Stimulated activated CD8-positive, alpha-beta memory T cell treated with anti-CD3 and anti-CD28 coated beads, Interleukin-7, amount 100 ng/mL, for 1 hour (primary cell): ENCODE results near the gene THRAP3.
"Not testable (repeated sequence)": the region's sequence is repeated elsewhere in the genome, so short reads cannot be mapped to it uniquely, and the experiment has no call there.

Experiments
- DNase-seq, 2 donors: peaks; one replicate each; pipeline ENCODE4 v3.0.0-alpha.2; 2020; ENCODE audit warnings: low read depth in 2 of 2

Gene THRAP3

GRCh38 chr1:36223996-36224536, at the start of gene THRAP3:
TSS of gene THRAP3 (plus strand) at chr1:36224443. CDS start at chr1:36282564, 58,121 bp downstream.
- peak; percentile 98 to 99 for DNase-seq

DNA sequence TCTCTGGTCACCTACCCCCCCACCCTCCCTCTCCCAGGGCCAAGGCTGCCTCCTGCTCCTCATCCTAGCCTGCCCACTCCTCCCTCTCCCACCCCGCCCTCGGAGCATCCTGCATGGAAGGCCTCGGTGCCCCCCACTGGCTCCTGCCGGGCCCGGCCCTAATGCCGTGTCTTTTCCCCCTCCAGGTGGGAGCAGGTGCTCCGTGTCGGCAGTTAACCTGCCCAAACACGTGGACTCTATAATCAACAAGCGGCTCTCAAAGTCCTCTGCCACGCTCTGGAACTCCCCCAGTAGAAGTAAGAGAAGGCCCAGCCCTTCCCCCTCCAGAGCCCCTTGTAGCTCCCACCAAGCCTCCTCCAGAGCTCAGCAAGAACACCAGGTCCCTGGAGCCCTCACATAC, 49.5 kb upstream of the THRAP3 start:
- DNase-seq = no peak

DNA sequence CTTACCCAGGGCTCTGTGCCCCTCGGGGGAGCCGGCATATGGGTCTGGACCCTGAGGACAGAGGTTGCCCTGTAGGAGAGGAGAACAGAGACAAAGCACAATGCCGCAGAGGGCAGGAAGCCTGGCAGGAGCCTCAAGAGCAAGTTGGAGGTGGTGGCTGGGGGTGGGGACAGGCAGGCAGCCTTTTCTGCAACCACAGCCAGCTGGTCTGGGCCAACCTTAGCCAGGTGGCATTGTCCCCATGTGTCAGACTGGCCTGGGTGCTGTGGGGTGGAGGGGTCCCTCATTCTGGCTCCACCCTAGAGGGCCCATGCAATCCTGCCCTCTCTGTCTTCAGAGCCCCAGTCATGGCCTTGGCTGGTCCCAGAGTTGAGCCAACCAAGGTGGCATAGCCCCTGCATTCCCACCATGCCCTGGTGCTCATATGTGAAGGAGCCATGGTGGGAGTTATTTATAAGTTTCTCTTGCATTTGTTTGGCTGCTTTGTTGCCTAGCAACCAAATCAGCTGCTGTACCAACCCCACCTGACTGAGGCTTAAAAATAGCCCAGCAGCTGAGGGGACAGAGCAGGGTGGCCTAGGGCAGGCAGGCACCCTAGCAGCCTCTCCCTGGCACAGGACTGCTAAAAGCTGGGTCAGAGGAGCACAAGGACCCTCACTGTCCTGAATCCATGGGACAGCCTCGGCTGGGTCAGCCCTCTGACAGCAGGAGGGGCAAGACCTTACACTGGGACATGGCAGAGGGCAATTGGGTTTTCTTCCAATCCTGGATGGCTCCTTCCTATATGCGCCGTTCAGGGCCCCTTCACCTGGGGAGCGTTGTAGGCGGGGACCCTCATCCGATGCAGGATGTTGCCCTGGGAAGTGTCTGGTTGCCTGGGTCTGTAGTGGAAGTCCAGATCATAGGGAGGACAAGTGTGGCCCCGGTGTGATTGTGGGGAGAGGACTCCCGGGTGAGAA, 48.8 kb upstream of the THRAP3 start:
- DNase-seq = no peak

DNA sequence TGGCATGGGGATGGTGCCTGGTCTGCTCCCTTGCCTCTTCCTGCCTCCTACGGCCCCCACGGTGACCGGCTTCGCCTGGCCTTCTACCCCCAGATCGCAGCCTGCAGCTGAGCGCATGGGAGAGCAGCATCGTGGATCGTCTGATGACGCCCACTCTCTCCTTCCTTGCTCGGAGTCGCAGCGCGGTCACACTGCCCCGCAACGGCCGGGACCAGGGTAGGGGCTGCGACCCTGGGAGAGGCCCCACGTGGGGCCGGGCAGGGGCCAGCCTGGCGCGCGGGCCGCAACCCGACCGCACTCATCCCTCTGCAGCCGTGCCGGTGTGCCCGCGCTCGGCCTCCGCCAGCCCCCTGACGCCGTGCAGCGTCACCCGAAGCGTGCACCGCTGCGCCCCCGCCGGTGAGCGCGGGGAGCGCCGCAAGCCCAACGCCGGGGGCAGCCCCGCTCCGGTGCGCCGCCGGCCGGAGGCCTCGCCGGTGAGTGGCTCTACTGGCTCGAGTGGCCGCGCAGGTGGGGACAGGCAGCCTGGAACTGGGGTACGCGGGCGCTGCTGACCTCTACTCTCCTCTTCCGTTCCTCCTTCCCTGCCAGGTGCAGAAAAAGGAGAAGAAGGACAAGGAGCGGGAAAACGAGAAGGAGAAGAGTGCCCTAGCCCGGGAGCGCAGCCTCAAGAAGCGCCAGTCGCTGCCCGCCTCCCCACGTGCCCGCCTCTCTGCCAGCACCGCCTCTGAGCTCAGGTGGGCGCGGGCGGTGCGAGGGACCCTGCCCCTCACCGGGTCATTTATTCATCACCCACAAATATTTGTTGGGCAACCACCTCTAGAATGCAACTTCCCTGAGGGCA, 47.9 kb upstream of the THRAP3 start:
- no peak for DNase-seq

GRCh38 chr1:36177589-36178431, 46.4 kb upstream of the THRAP3 start:
- DNase-seq = no peak

DNA sequence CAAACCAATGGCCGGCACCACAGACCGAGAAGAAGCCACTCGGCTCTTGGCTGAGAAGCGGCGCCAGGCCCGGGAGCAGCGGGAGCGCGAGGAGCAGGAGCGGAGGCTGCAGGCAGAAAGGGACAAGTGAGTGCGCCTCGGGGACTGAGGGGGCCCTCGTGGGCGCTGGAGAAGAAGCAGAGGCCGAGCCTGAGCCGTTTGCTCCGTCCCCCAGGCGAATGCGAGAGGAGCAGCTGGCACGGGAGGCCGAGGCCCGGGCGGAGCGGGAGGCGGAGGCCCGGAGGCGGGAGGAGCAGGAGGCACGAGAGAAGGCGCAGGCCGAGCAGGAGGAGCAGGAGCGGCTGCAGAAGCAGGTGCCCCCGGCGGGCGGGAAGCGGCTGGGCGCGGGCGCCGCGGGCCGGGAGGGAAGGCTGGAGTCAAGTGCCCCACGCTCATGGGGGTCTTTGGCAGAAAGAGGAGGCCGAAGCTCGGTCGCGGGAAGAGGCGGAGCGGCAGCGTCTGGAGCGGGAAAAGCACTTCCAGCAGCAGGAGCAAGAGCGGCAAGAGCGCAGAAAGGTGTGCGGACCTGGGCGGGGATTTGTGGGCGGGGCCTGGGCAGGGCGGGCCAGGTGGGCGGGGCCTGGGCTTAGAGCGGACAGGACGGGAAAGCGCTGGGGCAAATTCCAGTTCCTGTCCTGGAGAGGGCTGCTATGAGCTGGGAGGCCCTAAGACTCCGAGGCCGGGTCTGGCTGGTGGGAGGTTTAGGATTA, 45.6 kb upstream of the THRAP3 start:
- DNase-seq = no peak

DNA sequence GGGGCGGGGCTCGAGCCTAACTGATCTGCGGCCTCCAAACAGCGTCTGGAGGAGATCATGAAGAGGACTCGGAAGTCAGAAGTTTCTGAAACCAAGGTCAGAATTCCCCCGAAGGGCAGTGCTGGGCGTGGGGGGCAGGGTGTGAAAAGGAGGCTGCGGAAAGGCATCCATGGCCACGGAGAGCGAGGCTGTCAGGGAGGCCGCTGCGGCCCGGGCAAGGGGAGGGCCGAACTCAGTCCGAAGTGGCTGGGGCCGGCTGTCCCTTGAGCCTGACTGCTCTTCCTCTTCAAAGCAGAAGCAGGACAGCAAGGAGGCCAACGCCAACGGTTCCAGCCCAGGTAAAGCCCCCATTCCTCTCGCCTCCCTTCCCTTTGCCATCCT, 45.0 kb upstream of the THRAP3 start:
- DNase-seq = no peak

DNA sequence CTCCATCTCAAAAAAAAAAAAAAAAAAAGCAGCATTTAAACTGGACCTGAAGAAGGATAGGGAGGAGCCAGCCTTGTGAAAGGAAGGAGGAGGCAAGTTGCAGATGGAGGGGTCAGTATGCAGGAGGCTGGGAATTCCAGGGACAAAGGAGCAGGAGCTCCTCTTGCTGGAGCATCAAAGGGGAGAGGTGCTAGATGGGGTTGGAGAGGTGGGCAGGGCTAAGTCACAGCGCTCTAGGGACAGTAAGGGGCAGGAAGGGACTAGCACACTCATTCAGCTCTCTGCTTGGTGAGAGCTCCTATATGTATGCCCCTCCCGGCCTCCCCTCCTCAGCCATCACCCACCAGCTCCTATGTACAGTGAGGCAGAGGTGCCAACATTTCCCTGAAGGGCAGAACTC, 41.5 kb upstream of the THRAP3 start:
- DNase-seq = no peak

- no peak for DNase-seq
Observed at GRCh38 chr1:36183309-36183856, 40.9 kb upstream of the THRAP3 start.

GRCh38 chr1:36187800-36188593, 36.2 kb upstream of the THRAP3 start:
- peak; percentile 43 to 60 for DNase-seq

DNA sequence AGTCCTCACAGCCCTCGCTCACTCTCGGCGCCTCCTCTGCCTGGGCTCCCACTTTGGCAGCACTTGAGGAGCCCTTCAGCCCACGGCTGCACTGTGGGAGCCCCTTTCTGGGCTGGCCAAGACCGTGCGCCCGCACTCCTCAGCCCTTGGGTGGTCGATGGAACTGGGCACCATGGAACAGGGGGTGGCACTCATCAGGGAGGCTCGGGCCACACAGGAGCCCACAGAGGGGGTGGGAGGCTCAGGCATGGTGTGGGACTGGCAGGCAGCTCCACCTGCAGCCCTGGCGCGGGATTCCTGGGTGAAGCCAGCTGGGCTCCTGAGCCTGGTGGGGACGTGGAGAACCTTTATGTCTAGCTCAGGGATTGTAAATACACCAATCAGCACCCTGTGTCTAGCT, 27.4 kb upstream of the THRAP3 start:
- not testable (repeated sequence) for DNase-seq

DNA sequence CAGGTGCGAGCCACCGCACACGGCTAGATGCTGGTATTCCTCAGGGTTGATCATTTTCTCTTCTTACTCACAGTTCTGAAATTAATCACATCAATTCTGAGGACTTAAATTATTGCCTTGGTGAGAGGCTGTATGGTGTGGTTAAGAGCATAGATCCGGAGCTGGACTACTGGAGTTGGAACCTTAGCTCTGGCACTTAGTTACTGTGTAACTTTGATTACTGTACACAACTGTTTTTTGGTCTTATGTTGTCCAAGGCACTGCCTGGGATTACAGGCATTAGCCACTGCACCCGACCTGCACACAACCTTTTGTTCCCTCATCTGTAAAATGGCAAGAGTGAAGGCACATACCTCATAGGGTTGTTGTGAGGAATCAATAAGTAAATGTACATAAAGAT, 25.6 kb upstream of the THRAP3 start:
- no peak for DNase-seq

- no peak for DNase-seq
Observed at GRCh38 chr1:36199934-36200741, 24.1 kb upstream of the THRAP3 start.

GRCh38 chr1:36203027-36203553, 21.2 kb upstream of the THRAP3 start:
- no peak for DNase-seq

DNA sequence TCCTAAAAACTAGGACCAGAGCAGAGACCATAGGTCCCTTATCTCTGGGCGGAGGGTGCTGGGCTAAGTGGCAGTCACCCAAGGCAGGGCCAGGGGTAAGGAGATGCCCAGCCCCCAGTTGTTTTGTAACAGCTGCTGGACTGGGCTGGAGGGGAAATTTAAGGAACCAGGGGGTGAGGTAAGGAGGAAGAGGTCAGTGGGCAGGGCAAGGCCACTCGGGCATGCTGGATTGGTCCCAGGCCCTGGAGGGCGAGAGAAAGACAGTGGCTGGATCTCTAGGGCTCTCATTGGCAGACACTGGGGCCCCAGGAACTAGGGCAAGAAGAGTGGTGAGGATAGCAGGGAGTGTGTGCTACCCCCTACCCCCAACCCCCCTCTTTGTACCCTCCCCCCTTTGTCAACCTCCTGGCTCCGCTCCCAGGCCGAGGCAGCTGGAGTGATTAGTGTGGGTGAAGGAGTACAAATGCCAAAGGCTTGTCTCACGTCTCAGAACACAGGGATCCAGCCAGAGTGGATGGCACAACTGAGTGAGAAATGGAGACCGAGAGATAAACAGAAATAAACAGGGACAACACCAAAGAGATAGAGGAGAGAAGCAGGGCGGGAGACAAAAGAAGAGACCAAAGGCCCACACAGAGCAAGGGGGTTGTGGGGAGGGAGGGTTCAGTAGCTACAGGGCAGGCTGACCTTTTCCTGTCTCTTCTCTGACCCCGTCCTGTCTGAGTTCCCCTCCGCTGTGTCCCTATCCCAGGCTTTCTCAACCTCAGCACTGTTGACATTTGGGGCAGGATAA, 20.5 kb upstream of the THRAP3 start:
- no peak for DNase-seq

DNA sequence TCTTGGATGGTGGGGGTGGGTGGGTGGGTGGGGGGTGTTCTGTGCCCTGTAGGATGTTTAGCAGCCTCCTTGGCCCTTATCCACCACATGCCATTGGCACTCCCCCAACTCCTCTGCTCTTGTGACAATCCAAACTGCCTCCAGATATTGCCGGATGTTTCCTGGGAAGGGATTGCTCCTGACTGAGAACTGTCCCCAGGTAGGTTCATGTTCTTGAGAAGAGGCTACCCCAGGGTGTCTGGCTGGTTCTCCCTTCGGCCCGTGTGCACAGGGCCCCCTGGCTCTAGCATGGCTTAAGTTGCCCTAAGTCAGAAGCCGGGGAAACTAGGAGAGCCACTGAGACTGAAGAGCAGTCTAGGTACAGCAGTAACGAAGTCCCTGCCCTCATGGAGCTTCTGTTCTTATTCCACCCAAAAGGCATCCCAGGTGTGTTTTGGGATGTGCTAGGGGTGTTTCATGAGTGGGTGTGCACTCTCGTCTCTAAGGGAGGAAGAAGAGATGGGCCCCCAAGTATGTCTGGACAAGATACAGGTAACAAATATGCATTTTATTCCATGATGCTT, 19.8 kb upstream of the THRAP3 start:
- DNase-seq = no peak

DNA sequence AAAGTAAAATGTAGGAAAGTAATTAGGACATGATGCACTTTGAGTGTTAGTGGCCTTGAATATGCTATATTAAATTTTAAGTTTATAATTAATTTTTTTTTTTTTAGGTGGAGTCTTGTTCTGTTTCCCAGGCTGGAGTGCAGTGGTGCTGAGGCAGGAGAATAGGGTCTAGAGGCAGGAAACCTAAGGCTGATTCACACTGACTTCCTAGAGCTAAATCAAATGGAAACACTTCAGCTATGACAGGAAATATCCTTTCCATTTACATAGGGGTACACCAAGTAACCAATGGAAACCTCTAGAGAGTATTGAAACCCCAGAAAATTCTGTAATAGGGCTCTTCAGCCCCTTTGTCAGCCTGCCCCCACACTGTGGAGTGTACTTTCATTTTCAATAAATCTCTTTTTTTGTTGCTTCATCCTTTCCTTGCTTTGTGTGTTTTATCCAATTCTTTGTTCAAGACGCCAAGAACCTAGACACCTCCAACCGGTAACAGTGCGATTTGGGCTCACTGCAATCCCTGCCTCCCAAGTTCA, 17.9 kb upstream of the THRAP3 start:
- no peak for DNase-seq
